ENCODE results near the gene CHRNB1. TPM values are rescaled to one million over a fixed set of nuclear protein-coding genes. Genes with fewer than 3 reads are reported as not detected.

The CHRNB1 gene
- total and polyA plus RNA-seq, 4 donors = 7.0 to 11.9 (median 10.6) TPM

DNA sequence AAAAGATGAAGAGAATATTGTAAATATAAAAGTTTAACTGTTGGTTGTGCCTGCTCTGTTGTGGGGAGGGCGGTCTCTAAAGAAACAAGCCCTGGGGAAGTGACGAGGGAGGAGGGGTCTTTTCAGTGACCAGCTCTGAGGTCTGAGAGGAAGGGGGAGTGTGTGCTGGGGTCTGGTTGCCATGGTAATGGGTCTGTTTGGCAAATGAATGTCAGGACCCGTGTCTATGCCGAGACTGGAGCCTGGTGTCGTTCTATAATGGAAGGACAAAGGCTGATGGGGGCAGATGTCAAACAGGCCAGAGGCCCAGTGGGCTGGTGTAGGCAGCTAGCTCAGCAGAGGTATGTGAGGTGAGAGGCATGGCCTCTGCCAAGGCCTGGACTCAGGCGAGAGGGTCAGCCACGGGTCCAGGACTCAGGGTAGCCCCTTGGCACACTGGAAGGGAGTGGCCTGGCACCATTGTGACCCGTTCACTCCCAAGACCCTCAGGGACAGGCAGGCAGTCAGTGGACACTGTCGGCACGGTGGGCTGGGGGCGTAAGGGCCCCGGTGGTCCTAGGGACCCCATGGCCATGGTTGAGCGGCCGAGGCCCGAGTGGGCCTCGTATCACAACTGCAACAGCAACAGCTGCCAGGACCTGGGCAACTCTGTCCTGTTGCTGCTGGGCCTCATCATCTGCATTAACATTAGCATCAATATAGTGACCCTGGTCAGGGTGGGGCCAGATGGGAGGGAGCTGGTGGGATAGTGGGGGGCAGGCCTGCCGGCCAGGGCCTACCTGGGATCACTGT lies 24.8 kb upstream of the CHRNB1 start, which contains the start of gene SPEM1:
Gene SPEM1 (plus strand): TSS at position 506 of the 792 bp plus-strand sequence. CDS start 61 bp downstream, at position 567.
- Histone ChIP-seq H3K9me3 (ENCODE audit: control insufficient read depth in 4 of 4, insufficient read depth in 3 of 4, low read length in 3 of 4) (no peaks in the 10 kb centered on the region), H3K27me3 (ENCODE audit: control insufficient read depth in 3 of 3, insufficient read depth in 3 of 3, low read length in 2 of 3) (no peaks in the 10 kb centered on the region), H3K36me3 (ENCODE audit: control insufficient read depth in 4 of 4, insufficient read depth in 4 of 4, low read length in 4 of 4) (peaks cover 0 to 10% (median 4%) of the 10 kb centered on the region in 4 donors), H3K4me1 (ENCODE audit: control insufficient read depth in 5 of 5, insufficient read depth in 5 of 5, low read length in 5 of 5) (peaks cover 0 to 12% (median 0%) of the 10 kb centered on the region in 5 donors), H3K9ac (ENCODE audit: insufficient read depth in 1 of 2, low read length in 2 of 2) (peak within 1 kb of the TSS in 1 of 2 donors; percentile 61), H3K4me3 (no peak within 1 kb of the TSS), H3K27ac (ENCODE audit: low read depth in 1 of 2, low read length in 1 of 2) (no peak within 1 kb of the TSS)
- ATAC-seq (ENCODE audit: insufficient read depth, low FRiP score) (no peak), DNase-seq (peak; percentile 79 to 84 (median 83))
- 83 to 92% methylated on average over 17 of the region's 17 CpGs for WGBS, 2 donors
- TF ChIP-seq, protein P1, sequence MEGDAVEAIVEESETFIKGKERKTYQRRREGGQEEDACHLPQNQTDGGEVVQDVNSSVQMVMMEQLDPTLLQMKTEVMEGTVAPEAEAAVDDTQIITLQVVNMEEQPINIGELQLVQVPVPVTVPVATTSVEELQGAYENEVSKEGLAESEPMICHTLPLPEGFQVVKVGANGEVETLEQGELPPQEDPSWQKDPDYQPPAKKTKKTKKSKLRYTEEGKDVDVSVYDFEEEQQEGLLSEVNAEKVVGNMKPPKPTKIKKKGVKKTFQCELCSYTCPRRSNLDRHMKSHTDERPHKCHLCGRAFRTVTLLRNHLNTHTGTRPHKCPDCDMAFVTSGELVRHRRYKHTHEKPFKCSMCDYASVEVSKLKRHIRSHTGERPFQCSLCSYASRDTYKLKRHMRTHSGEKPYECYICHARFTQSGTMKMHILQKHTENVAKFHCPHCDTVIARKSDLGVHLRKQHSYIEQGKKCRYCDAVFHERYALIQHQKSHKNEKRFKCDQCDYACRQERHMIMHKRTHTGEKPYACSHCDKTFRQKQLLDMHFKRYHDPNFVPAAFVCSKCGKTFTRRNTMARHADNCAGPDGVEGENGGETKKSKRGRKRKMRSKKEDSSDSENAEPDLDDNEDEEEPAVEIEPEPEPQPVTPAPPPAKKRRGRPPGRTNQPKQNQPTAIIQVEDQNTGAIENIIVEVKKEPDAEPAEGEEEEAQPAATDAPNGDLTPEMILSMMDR (IDR thresholded peaks at IDR 0.05; ENCODE audit: control extremely low read depth, extremely low read depth) = no peak

DNA sequence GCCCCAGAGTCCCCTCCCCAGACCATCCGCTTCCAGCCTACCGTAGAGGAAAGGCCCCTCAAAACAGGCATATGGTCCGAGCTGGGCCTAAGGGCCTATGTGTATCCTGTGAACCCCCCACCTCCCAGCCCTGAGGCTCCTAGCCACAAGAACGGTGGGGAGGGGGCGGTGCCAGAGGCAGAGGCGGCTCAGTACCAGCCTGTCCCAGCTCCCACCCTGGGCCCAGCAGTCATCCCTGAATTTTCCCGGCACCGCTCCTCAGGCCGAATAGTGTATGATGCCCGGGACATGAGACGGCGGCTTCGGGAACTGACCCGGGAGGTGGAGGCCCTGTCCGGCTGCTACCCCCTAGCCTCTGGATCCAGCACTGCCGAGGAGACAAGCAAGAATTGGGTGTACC lies 23.7 kb upstream of the CHRNB1 start:
- Histone ChIP-seq H3K9ac (ENCODE audit: insufficient read depth in 1 of 2, low read length in 2 of 2) (no peak overlapping the region), H3K4me3 (no peak overlapping the region), H3K4me1 (ENCODE audit: control insufficient read depth in 5 of 5, insufficient read depth in 5 of 5, low read length in 5 of 5) (peaks cover 0 to 12% (median 0%) of the 10 kb centered on the region in 5 donors), H3K27ac (ENCODE audit: low read depth in 1 of 2, low read length in 1 of 2) (no peak overlapping the region), H3K9me3 (ENCODE audit: control insufficient read depth in 4 of 4, insufficient read depth in 3 of 4, low read length in 3 of 4) (no peaks in the 10 kb centered on the region), H3K27me3 (ENCODE audit: control insufficient read depth in 3 of 3, insufficient read depth in 3 of 3, low read length in 2 of 3) (no peaks in the 10 kb centered on the region), H3K36me3 (ENCODE audit: control insufficient read depth in 4 of 4, insufficient read depth in 4 of 4, low read length in 4 of 4) (peaks cover 0 to 7% (median 0%) of the 10 kb centered on the region in 4 donors)
- WGBS, 2 donors = 96 to 97% methylated on average over 16 of the region's 16 CpGs
- ATAC-seq (ENCODE audit: insufficient read depth, low FRiP score) (no peak), DNase-seq (no peak)
- TF ChIP-seq, protein P1 (IDR thresholded peaks at IDR 0.05; ENCODE audit: control extremely low read depth, extremely low read depth) = no peak

DNA sequence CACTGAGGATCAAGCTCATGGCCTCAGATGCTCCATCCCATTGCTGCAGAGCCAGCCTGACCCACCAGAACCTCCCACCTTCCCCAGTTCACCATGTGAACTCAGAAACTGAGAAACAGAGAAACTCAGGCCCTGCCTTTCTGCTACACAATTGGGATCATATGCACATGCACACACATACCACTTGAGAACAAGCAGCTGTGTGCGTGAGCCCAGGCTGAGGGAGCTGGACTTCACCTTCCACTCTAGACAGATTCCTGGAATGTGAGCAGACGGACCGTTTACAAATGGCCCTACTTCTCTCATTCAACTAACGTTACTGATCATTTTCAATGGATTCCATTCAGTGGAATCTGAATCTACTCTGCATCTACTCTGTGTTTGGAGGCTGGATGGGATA lies 21.2 kb upstream of the CHRNB1 start:
- Histone ChIP-seq H3K27me3 (ENCODE audit: control insufficient read depth in 3 of 3, insufficient read depth in 3 of 3, low read length in 2 of 3) (no peaks in the 10 kb centered on the region), H3K9ac (ENCODE audit: insufficient read depth in 1 of 2, low read length in 2 of 2) (no peak overlapping the region), H3K27ac (ENCODE audit: low read depth in 1 of 2, low read length in 1 of 2) (no peak overlapping the region), H3K4me3 (no peak overlapping the region), H3K4me1 (ENCODE audit: control insufficient read depth in 5 of 5, insufficient read depth in 5 of 5, low read length in 5 of 5) (peaks cover 0 to 12% (median 0%) of the 10 kb centered on the region in 5 donors), H3K9me3 (ENCODE audit: control insufficient read depth in 4 of 4, insufficient read depth in 3 of 4, low read length in 3 of 4) (no peaks in the 10 kb centered on the region), H3K36me3 (ENCODE audit: control insufficient read depth in 4 of 4, insufficient read depth in 4 of 4, low read length in 4 of 4) (no peaks in the 10 kb centered on the region)
- DNase-seq (peak in 1 of 3 donors; percentile 34), ATAC-seq (ENCODE audit: insufficient read depth, low FRiP score) (no peak)
- TF ChIP-seq, protein P1 (IDR thresholded peaks at IDR 0.05; ENCODE audit: control extremely low read depth, extremely low read depth) = no peak
- WGBS, 2 donors = 57 to 85% methylated on average over 4 of the region's 4 CpGs
